ENCODE data around the gene LIPC. TPM values are rescaled to one million over a fixed set of nuclear protein-coding genes. Genes with fewer than 3 reads are reported as not detected.

LIPC gene
- polyA plus RNA-seq, 1 of the 3 experiments (the other 2 are of a cell fraction) = not detected

DNA sequence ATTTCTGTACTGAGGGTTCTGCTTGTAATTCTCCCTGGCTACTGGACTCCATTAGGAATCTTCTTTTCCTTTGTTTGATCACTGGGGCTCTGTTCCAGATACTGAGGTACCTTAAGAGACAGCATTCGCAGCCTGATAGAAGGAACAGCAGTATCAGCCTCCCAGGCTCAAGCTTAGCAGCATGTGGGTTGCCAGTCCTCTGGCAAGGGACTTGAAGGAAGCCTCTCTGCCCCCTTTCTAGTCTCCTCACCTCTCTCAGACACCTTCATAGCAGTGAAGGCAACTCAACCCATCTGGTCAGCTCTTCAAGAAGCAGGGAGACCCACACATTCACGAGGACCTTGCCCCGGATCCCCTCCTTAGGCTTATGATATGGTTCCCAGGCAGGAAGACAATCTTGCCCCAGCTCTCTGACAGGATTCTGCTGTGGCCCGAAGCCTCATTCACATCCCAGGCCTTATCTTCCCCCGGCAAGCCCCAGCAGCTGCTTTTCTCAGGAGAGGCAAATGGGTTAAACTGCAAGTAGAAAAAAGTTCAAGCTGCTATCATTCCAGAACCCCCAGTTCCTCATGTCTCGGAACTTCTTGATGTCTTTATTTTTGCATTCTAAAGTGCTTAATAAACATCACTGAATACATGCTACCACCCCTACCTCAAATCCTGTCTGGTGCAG, 153.1 kb downstream of the LIPC start:
- Histone ChIP-seq H3K9me3 (no peaks in the 10 kb centered on the region), H4K20me1 (ENCODE audit: insufficient read depth) (no peaks in the 10 kb centered on the region), H3K4me2 (no peak overlapping the region), H3K4me3 (ENCODE audit: low read depth in 2 of 2, low read length in 1 of 2) (no peak overlapping the region), H3F3A (replicated peaks; ENCODE audit: insufficient read depth) (peaks cover 5% of the 10 kb centered on the region), H3K36me3 (replicated peaks in 1 of 2; ENCODE audit: control insufficient read depth in 1 of 2, insufficient read depth in 2 of 2, low read length in 1 of 2) (no peaks in the 10 kb centered on the region), H2AFZ (ENCODE audit: low read depth) (no peak overlapping the region), H3K9me2 (no peaks in the 10 kb centered on the region), H3K4me1 (ENCODE audit: control insufficient read depth in 1 of 2, insufficient read depth in 2 of 2, low read depth in 1 of 2, low read length in 1 of 2) (no peaks in the 10 kb centered on the region), H3K9ac (no peak overlapping the region), H3K27ac (ENCODE audit: low read depth in 2 of 2, low read length in 1 of 2) (no peak overlapping the region), H3K27me3 (ENCODE audit: insufficient read depth) (no peaks in the 10 kb centered on the region), H3K79me2 (ENCODE audit: insufficient read depth) (no peaks in the 10 kb centered on the region)
- CTCF ChIA-PET = no interaction called here
- WGBS (ENCODE audit: low lambda C conversion rate) = 72% methylated on average over 5 of the region's 6 CpGs
- POLR2A ChIA-PET = no interaction called here
- TF ChIP-seq EP300 (IDR thresholded peaks at IDR 0.05; ENCODE audit: borderline replicate concordance in 1 of 2, low read depth in 1 of 2, low read length in 1 of 2) (no peak), GABPA (IDR thresholded peaks at IDR 0.05; ENCODE audit: low read depth) (no peak), MEF2A (IDR thresholded peaks at IDR 0.05; ENCODE audit: borderline replicate concordance, low read depth) (no peak), FOXJ3 (CRISPR knock-in tag; IDR thresholded peaks at IDR 0.05) (no peak), CHD2 (IDR thresholded peaks at IDR 0.05; ENCODE audit: low read length, partially characterized antibody) (no peak)
- TF ChIP-seq, protein P1, sequence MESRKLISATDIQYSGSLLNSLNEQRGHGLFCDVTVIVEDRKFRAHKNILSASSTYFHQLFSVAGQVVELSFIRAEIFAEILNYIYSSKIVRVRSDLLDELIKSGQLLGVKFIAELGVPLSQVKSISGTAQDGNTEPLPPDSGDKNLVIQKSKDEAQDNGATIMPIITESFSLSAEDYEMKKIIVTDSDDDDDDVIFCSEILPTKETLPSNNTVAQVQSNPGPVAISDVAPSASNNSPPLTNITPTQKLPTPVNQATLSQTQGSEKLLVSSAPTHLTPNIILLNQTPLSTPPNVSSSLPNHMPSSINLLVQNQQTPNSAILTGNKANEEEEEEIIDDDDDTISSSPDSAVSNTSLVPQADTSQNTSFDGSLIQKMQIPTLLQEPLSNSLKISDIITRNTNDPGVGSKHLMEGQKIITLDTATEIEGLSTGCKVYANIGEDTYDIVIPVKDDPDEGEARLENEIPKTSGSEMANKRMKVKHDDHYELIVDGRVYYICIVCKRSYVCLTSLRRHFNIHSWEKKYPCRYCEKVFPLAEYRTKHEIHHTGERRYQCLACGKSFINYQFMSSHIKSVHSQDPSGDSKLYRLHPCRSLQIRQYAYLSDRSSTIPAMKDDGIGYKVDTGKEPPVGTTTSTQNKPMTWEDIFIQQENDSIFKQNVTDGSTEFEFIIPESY (IDR thresholded peaks at IDR 0.05; ENCODE audit: borderline replicate concordance, low read depth) = no peak
- TF ChIP-seq, protein P2, sequence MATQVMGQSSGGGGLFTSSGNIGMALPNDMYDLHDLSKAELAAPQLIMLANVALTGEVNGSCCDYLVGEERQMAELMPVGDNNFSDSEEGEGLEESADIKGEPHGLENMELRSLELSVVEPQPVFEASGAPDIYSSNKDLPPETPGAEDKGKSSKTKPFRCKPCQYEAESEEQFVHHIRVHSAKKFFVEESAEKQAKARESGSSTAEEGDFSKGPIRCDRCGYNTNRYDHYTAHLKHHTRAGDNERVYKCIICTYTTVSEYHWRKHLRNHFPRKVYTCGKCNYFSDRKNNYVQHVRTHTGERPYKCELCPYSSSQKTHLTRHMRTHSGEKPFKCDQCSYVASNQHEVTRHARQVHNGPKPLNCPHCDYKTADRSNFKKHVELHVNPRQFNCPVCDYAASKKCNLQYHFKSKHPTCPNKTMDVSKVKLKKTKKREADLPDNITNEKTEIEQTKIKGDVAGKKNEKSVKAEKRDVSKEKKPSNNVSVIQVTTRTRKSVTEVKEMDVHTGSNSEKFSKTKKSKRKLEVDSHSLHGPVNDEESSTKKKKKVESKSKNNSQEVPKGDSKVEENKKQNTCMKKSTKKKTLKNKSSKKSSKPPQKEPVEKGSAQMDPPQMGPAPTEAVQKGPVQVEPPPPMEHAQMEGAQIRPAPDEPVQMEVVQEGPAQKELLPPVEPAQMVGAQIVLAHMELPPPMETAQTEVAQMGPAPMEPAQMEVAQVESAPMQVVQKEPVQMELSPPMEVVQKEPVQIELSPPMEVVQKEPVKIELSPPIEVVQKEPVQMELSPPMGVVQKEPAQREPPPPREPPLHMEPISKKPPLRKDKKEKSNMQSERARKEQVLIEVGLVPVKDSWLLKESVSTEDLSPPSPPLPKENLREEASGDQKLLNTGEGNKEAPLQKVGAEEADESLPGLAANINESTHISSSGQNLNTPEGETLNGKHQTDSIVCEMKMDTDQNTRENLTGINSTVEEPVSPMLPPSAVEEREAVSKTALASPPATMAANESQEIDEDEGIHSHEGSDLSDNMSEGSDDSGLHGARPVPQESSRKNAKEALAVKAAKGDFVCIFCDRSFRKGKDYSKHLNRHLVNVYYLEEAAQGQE (IDR thresholded peaks at IDR 0.05; ENCODE audit: low read depth, low read length) = no peak
- no peak for DNase-seq

DNA sequence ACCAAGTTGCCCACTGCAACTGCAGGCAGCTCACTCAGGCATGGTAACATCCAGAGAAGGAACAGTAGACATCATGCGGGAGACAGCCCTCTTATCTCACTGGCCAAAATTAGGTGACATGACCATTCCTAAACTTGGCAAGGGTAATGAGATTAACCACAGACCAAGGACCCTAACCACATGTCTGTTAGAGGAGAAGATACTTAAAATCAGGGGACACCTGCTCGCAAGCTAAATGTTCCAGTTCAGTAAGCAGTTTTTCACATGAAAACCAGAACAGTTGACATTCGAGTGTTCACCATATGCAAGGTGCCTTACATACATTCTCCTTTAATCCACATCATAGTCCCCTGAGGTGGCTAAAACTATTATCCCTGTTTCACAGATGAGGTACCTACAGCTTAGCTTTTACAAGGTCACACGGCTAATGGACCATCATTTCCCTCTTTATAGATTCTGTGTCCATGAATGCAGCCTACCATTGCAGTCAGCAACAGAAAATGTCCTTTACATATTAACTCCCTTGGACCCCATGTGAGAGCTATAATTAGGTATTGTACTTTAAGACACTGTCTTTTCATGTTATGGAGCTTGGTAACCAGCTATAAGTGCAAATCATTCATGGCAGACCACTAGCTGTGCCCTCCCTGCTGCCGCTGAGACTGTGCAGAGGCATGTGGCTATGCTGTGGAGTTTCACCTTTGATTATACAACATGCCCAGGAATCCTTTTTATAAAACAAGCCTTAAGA, 154.1 kb downstream of the LIPC start:
- Histone ChIP-seq H3K27ac (ENCODE audit: low read depth in 2 of 2, low read length in 1 of 2) (no peak overlapping the region), H3K9me2 (no peaks in the 10 kb centered on the region), H3K4me3 (ENCODE audit: low read depth in 2 of 2, low read length in 1 of 2) (no peak overlapping the region), H2AFZ (ENCODE audit: low read depth) (no peak overlapping the region), H3K79me2 (ENCODE audit: insufficient read depth) (no peaks in the 10 kb centered on the region), H3K9ac (no peak overlapping the region), H3F3A (replicated peaks; ENCODE audit: insufficient read depth) (peaks cover 5% of the 10 kb centered on the region), H3K4me2 (no peak overlapping the region), H4K20me1 (ENCODE audit: insufficient read depth) (no peaks in the 10 kb centered on the region), H3K27me3 (ENCODE audit: insufficient read depth) (no peaks in the 10 kb centered on the region), H3K4me1 (ENCODE audit: control insufficient read depth in 1 of 2, insufficient read depth in 2 of 2, low read depth in 1 of 2, low read length in 1 of 2) (no peaks in the 10 kb centered on the region), H3K9me3 (no peaks in the 10 kb centered on the region), H3K36me3 (replicated peaks in 1 of 2; ENCODE audit: control insufficient read depth in 1 of 2, insufficient read depth in 2 of 2, low read length in 1 of 2) (no peaks in the 10 kb centered on the region)
- POLR2A ChIA-PET = no interaction called here
- DNase-seq = no peak
- CTCF ChIA-PET = interaction anchor here (0.5 kb wide), 1 partner anchor 316 kb away, joined by 3 read pairs; no protein-coding TSS in a partner anchor
- WGBS (ENCODE audit: low lambda C conversion rate) = 88% methylated on average over 5 of the region's 5 CpGs
- no peak for TF ChIP-seq EZH2phosphoT487 (IDR thresholded peaks at IDR 0.05; ENCODE audit: borderline replicate concordance, low read depth)
- no peak for TF ChIP-seq TCF12 (IDR thresholded peaks at IDR 0.05)
- TF ChIP-seq RAD21 (IDR thresholded peaks at IDR 0.05; ENCODE audit: low read length) = no peak
- TF ChIP-seq GABPA (IDR thresholded peaks at IDR 0.05; ENCODE audit: low read depth) = no peak
- TF ChIP-seq RXRA (IDR thresholded peaks at IDR 0.05; ENCODE audit: borderline replicate concordance, low read depth) = no peak
- TF ChIP-seq GATA2 (CRISPR knock-in tag; IDR thresholded peaks at IDR 0.05) = no peak
- TF ChIP-seq, protein P3, sequence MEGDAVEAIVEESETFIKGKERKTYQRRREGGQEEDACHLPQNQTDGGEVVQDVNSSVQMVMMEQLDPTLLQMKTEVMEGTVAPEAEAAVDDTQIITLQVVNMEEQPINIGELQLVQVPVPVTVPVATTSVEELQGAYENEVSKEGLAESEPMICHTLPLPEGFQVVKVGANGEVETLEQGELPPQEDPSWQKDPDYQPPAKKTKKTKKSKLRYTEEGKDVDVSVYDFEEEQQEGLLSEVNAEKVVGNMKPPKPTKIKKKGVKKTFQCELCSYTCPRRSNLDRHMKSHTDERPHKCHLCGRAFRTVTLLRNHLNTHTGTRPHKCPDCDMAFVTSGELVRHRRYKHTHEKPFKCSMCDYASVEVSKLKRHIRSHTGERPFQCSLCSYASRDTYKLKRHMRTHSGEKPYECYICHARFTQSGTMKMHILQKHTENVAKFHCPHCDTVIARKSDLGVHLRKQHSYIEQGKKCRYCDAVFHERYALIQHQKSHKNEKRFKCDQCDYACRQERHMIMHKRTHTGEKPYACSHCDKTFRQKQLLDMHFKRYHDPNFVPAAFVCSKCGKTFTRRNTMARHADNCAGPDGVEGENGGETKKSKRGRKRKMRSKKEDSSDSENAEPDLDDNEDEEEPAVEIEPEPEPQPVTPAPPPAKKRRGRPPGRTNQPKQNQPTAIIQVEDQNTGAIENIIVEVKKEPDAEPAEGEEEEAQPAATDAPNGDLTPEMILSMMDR (IDR thresholded peaks at IDR 0.05) = no peak
- TF ChIP-seq, protein P1 (IDR thresholded peaks at IDR 0.05; ENCODE audit: borderline replicate concordance, low read depth) = no peak
- no peak for TF ChIP-seq TEAD4 (IDR thresholded peaks at IDR 0.05; ENCODE audit: borderline replicate concordance, insufficient read depth)
- TF ChIP-seq FOXM1 (IDR thresholded peaks at IDR 0.05; ENCODE audit: low read depth) = no peak
- TF ChIP-seq NRF1 (IDR thresholded peaks at IDR 0.05; ENCODE audit: low read depth, low read length) = no peak
